H9 (cell line): ENCODE results near the gene CNKSR1. TPM values are rescaled to one million over a fixed set of nuclear protein-coding genes. Genes with fewer than 3 reads are reported as not detected.

Source experiments
- DNase-seq: peaks from one replicate; pipeline ENCODE4 v3.0.0-alpha.2; 2017
- H2AFZ ChIP-seq: one replicate; pipeline ENCODE4 v1.6.1; 2013; ENCODE audit warnings: mild to moderate bottlenecking, low read length, control low read depth, moderate library complexity
- H2AK5ac ChIP-seq: 2 replicates; pipeline ENCODE4 v1.6.1; 2013; ENCODE audit warnings: low read length, control low read depth, mixed read lengths; ENCODE audit not compliant: insufficient read length
- H2BK120ac ChIP-seq: one replicate; pipeline ENCODE4 v1.6.1; 2013; ENCODE audit warnings: low read depth, mild to moderate bottlenecking, low read length, control low read depth, inconsistent platforms; ENCODE audit not compliant: poor library complexity, severe bottlenecking
- H2BK12ac ChIP-seq: 2 replicates; pipeline ENCODE4 v1.6.1; 2013; ENCODE audit warnings: low read length, control low read depth, mixed read lengths, low read depth; ENCODE audit not compliant: insufficient read length
- H2BK15ac ChIP-seq: 2 replicates; pipeline ENCODE4 v1.6.1; 2013; ENCODE audit warnings: low read depth, low read length, control low read depth
- H2BK20ac ChIP-seq: one replicate; pipeline ENCODE4 v1.6.1; 2013; ENCODE audit warnings: low read depth, mild to moderate bottlenecking, low read length, control low read depth, inconsistent platforms; ENCODE audit not compliant: poor library complexity, severe bottlenecking
- H2BK5ac ChIP-seq: 2 replicates; pipeline ENCODE4 v1.6.1; 2013; ENCODE audit warnings: low read length, control low read depth, mixed read lengths; ENCODE audit not compliant: insufficient read length
- H3K14ac ChIP-seq: 2 replicates; pipeline ENCODE4 v1.6.1; 2013; ENCODE audit warnings: low read length, control low read depth; ENCODE audit not compliant: insufficient read depth
- H3K18ac ChIP-seq: 2 replicates; pipeline ENCODE4 v1.6.1; 2013; ENCODE audit warnings: low read depth, mild to moderate bottlenecking, mixed read lengths, low read length, control low read depth; ENCODE audit not compliant: insufficient read length
- H3K23ac ChIP-seq: 2 replicates; pipeline ENCODE4 v1.6.1; 2013; ENCODE audit warnings: low read length, control low read depth, mixed read lengths, low read depth; ENCODE audit not compliant: insufficient read length
- H3K23me2 ChIP-seq: 2 replicates; pipeline ENCODE4 v1.6.1; 2013; ENCODE audit warnings: low read depth, mild to moderate bottlenecking, mixed read lengths, low read length, control low read depth; ENCODE audit not compliant: insufficient read length, poor library complexity, severe bottlenecking
- H3K27ac ChIP-seq: 2 replicates; pipeline ENCODE4 v1.5.1; 2013; ENCODE audit warnings: low read length, control low read depth, mixed read lengths, low read depth; ENCODE audit not compliant: insufficient read length
- H3K27me3 ChIP-seq: 2 replicates; pipeline ENCODE4 v1.6.1; 2013; ENCODE audit warnings: low read length, control low read depth, inconsistent platforms; ENCODE audit not compliant: insufficient read depth
- H3K4ac ChIP-seq: 2 replicates; pipeline ENCODE4 v1.6.1; 2013; ENCODE audit warnings: low read depth, mild to moderate bottlenecking, control low read depth, inconsistent platforms, low read length, moderate library complexity
- H3K4me1 ChIP-seq: 2 replicates; pipeline ENCODE4 v1.6.1; 2013; ENCODE audit warnings: low read length, control low read depth, inconsistent platforms; ENCODE audit not compliant: insufficient read depth
- H3K4me2 ChIP-seq: 2 replicates; pipeline ENCODE4 v1.6.1; 2013; ENCODE audit warnings: low read length, control low read depth, mixed read lengths; ENCODE audit not compliant: insufficient read length, insufficient read depth
- H3K56ac ChIP-seq: 2 replicates; pipeline ENCODE4 v1.6.1; 2013; ENCODE audit warnings: low read depth, mild to moderate bottlenecking, mixed read lengths, low read length, control low read depth; ENCODE audit not compliant: insufficient read length
- H3K79me1 ChIP-seq: 2 replicates; pipeline ENCODE4 v1.6.1; 2013; ENCODE audit warnings: low read depth, mild to moderate bottlenecking, moderate library complexity, low read length, control low read depth, inconsistent platforms; ENCODE audit not compliant: insufficient read depth, poor library complexity, severe bottlenecking
- H3K79me2 ChIP-seq: 2 replicates; pipeline ENCODE4 v1.6.1; 2013; ENCODE audit warnings: low read length, control low read depth, inconsistent platforms; ENCODE audit not compliant: insufficient read depth
- H3K9ac ChIP-seq: 2 replicates; pipeline ENCODE4 v1.6.1; 2013; ENCODE audit warnings: low read length, control low read depth, mixed read lengths; ENCODE audit not compliant: insufficient read length; ENCODE audit errors: extremely low read depth
- H3K9me3 ChIP-seq: one replicate; pipeline ENCODE4 v1.6.1; 2013; ENCODE audit warnings: low read depth, low read length, inconsistent platforms; ENCODE audit not compliant: control insufficient read depth
- H3T11ph ChIP-seq: one replicate; pipeline ENCODE4 v1.6.1; 2013; ENCODE audit warnings: mild to moderate bottlenecking, low read length, control low read depth, inconsistent platforms
- H4K20me1 ChIP-seq: one replicate; pipeline ENCODE4 v1.6.1; 2013; ENCODE audit not compliant: control insufficient read depth, insufficient read length, insufficient read depth
- H4K5ac ChIP-seq: 2 replicates; pipeline ENCODE4 v1.6.1; 2013; ENCODE audit warnings: low read depth, mild to moderate bottlenecking, mixed read lengths, low read length, control low read depth; ENCODE audit not compliant: insufficient read length
- H4K8ac ChIP-seq: replicated peaks from 2 replicates; pipeline ENCODE4 v1.6.1; 2013; ENCODE audit warnings: low read length, control low read depth, mixed read lengths, low read depth; ENCODE audit not compliant: insufficient read length
- H4K91ac ChIP-seq: 2 replicates; pipeline ENCODE4 v1.6.1; 2013; ENCODE audit warnings: low read depth, mild to moderate bottlenecking, moderate library complexity, mixed read lengths, low read length, control low read depth; ENCODE audit not compliant: insufficient read length
- H3K27ac Mint-ChIP-seq, 3 experiments: 2 replicates in 2 of 3; 3 replicates in 1 of 3; pipeline ENCODE4 v1.8.0; 2020 to 2021; ENCODE audit warnings: mixed read lengths in 3 of 3, mild to moderate bottlenecking in 1 of 3, moderate library complexity in 1 of 3
- H3K27me3 Mint-ChIP-seq: 2 replicates; pipeline ENCODE4 v1.8.0; 2021; ENCODE audit warnings: low read depth, mild to moderate bottlenecking, moderate library complexity, mixed read lengths
- H3K36me3 Mint-ChIP-seq, 3 experiments: 2 replicates in 2 of 3; 3 replicates in 1 of 3; pipeline ENCODE4 v1.8.0; 2020 to 2021; ENCODE audit warnings: low read depth in 3 of 3, mixed read lengths in 3 of 3; ENCODE audit not compliant: insufficient read depth in 1 of 3
- H3K4me1 Mint-ChIP-seq, 2 experiments: 2 replicates each; pipeline ENCODE4 v1.8.0; 2020; ENCODE audit warnings: mixed read lengths in 2 of 2
- H3K4me3 Mint-ChIP-seq, 2 experiments: 2 replicates in 1 of 2; 3 replicates in 1 of 2; pipeline ENCODE4 v1.8.0; 2020 to 2021; ENCODE audit warnings: mild to moderate bottlenecking in 2 of 2, mixed read lengths in 2 of 2, moderate library complexity in 1 of 2
- H3K9me3 Mint-ChIP-seq, 2 experiments: 2 replicates in 1 of 2; 3 replicates in 1 of 2; pipeline ENCODE4 v1.8.0; 2020; ENCODE audit warnings: mild to moderate bottlenecking in 2 of 2, mixed read lengths in 2 of 2, moderate library complexity in 1 of 2
- CTCF ChIP-seq: fragments of 200-600 bp; sonication (generic); conservative IDR thresholded peaks from 3 replicates; pipeline ENCODE4 v1.8.0; 2021; ENCODE audit warnings: antibody characterized with exemption, mild to moderate bottlenecking
- WGBS: extraction: QIAGEN DNeasy Blood & Tissue Kit; methylation state at CpG from one replicate; pipeline ENCODE4 v1.1.7; 2013; ENCODE audit warnings: missing lambda C conversion rate, low lambda C conversion rate, mixed read lengths; ENCODE audit not compliant: insufficient read length; ENCODE audit errors: extremely low coverage; 5-methylcytosine and 5-hydroxymethylcytosine counted together
- total RNA-seq: library from RNA; stranded (reverse); gene quantifications from 2 replicates; pipeline ENCODE4 v1.2.1, GENCODE V29; 2021

CNKSR1 gene
- total RNA-seq, 1 experiment from 2014 or later, result 26.3 TPM

- Histone ChIP-seq H3T11ph (no peak overlapping the region), H3K14ac (peak overlapping the region; percentile 8; the same call in 1 of the 2 replicates), H2BK5ac (no peak overlapping the region), H3K79me1 (no peaks in the 10 kb centered on the region), H4K91ac (no peak overlapping the region), H3K27ac (no peak overlapping the region), H3K4me1 (peaks cover 6% of the 10 kb centered on the region; the same call in 1 of the 2 replicates), H4K20me1 (no peaks in the 10 kb centered on the region), H3K9me3 (no peaks in the 10 kb centered on the region), H3K4me2 (peak overlapping the region; percentile 64), H3K9ac (no peak overlapping the region), H2BK20ac (no peak overlapping the region), H3K79me2 (no peaks in the 10 kb centered on the region; the same call in 1 of the 2 replicates), H2BK15ac (no peak overlapping the region), H4K5ac (no peak overlapping the region), H4K8ac (no peak overlapping the region), H3K23me2 (peaks cover 21% of the 10 kb centered on the region), H3K23ac (no peak overlapping the region), H2AFZ (no peak overlapping the region), H3K27me3 (peaks cover 28% of the 10 kb centered on the region; the same call in 1 of the 2 replicates), H3K4ac (no peak overlapping the region), H2AK5ac (no peak overlapping the region), H3K18ac (peak overlapping the region; percentile 60), H2BK120ac (no peak overlapping the region), H2BK12ac (no peak overlapping the region), H3K56ac (no peak overlapping the region)
- DNase-seq, result no peak
- no CpG with 5 or more reads among the region's 19 CpGs for WGBS
- no peak for TF ChIP-seq CTCF
- peaks cover 75% of the 10 kb centered on the region for H3K27me3 Mint-ChIP-seq
- peaks cover 0 to 4% of the 10 kb centered on the region in 2 experiments; a peak in 1 of 5 replicates for H3K9me3 Mint-ChIP-seq
- H3K4me1 Mint-ChIP-seq, result peaks cover 34 to 54% of the 10 kb centered on the region in 2 experiments
- H3K27ac Mint-ChIP-seq, result peak overlapping the region; percentile 40 to 80 (median 75); a peak in 6 of 7 replicates
- peak overlapping the region; percentile 69 to 84 for H3K4me3 Mint-ChIP-seq
- H3K36me3 Mint-ChIP-seq, result no peaks in the 10 kb centered on the region
Observed at GRCh38 chr1:26164861-26165842, 12.1 kb upstream of the CNKSR1 start.
